IMR-90 (cell line): Measurements from ENCODE around the gene CES3.

Experiments used
- CEBPB ChIP-seq: IDR thresholded peaks from 2 replicates; pipeline ENCODE4 v1.6.1; 2012; ENCODE audit warnings: low read depth, low read length, improper control_type of control experiment
- MAFK ChIP-seq: IDR thresholded peaks from 2 replicates; pipeline ENCODE4 v1.6.1; 2012; ENCODE audit warnings: low read depth, low read length, improper control_type of control experiment
- POLR2A ChIP-seq: IDR thresholded peaks from 2 replicates; pipeline ENCODE4 v1.6.1; 2012; ENCODE audit warnings: mild to moderate bottlenecking, low read depth, low read length
- RAD21 ChIP-seq: IDR thresholded peaks from 2 replicates; pipeline ENCODE4 v1.6.1; 2012; ENCODE audit warnings: low read length, improper control_type of control experiment
- RFX5 ChIP-seq: IDR thresholded peaks from 2 replicates; pipeline ENCODE4 v1.8.0; 2012; ENCODE audit warnings: low read depth, mild to moderate bottlenecking, low read length, moderate library complexity
- TF ChIP-seq, protein P1 (sequence below): conservative IDR thresholded peaks from 2 replicates; pipeline ENCODE4 v1.5.1; 2012; ENCODE audit warnings: mild to moderate bottlenecking, low read depth, low read length, improper control_type of control experiment
- TF ChIP-seq, protein P2 (sequence below): fragments of 150-350 bp; IDR thresholded peaks from 2 replicates; pipeline ENCODE4 v1.6.1; 2017; ENCODE audit warnings: mild to moderate bottlenecking, antibody characterized with exemption, low read length, low read depth

DNA sequence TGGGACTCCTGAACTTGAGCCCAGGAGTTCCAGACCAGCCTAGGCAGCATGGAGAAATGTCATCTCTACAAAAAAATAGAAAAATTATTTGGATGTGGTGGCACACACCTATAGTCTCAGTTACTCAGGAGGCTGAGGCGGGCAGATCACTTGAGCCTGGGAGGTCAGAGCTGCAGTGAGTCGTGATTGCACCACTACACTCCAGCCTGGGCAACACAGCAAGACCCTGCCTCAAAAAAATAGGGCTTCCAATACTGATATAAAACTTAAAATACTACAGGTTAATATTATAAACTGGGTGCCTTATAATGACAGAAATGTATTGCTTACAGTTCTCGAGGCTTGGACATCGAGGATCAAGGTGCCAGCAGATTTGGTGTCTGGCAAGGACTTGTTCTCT, 15.1 kb upstream of the CES3 start:
- TF ChIP-seq, protein P1, sequence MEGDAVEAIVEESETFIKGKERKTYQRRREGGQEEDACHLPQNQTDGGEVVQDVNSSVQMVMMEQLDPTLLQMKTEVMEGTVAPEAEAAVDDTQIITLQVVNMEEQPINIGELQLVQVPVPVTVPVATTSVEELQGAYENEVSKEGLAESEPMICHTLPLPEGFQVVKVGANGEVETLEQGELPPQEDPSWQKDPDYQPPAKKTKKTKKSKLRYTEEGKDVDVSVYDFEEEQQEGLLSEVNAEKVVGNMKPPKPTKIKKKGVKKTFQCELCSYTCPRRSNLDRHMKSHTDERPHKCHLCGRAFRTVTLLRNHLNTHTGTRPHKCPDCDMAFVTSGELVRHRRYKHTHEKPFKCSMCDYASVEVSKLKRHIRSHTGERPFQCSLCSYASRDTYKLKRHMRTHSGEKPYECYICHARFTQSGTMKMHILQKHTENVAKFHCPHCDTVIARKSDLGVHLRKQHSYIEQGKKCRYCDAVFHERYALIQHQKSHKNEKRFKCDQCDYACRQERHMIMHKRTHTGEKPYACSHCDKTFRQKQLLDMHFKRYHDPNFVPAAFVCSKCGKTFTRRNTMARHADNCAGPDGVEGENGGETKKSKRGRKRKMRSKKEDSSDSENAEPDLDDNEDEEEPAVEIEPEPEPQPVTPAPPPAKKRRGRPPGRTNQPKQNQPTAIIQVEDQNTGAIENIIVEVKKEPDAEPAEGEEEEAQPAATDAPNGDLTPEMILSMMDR, result no peak
- TF ChIP-seq POLR2A (no peak), RFX5 (no peak), MAFK (no peak), CEBPB (no peak), RAD21 (no peak)
- TF ChIP-seq, protein P2, sequence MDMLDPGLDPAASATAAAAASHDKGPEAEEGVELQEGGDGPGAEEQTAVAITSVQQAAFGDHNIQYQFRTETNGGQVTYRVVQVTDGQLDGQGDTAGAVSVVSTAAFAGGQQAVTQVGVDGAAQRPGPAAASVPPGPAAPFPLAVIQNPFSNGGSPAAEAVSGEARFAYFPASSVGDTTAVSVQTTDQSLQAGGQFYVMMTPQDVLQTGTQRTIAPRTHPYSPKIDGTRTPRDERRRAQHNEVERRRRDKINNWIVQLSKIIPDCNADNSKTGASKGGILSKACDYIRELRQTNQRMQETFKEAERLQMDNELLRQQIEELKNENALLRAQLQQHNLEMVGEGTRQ, result no peak
